Upper lobe of left lung (tissue), 4 donors: Measurements from ENCODE around the gene ZNF546.

Experiments used
- CTCF ChIP-seq, 6 experiments: fragments of 450-650 bp in 4 of 6; fragments of 200-600 bp in 2 of 6; sonication (generic) in 2 of 6; IDR thresholded peaks; one replicate each; pipeline ENCODE4 v1.5.1; 2016 to 2019; ENCODE audit warnings: antibody characterized with exemption in 6 of 6
- EP300 ChIP-seq, 4 donors: sonication (generic); formaldehyde crosslinking; IDR thresholded peaks; one replicate each; pipeline ENCODE4 v1.5.1; 2017; ENCODE audit warnings: antibody characterized with exemption in 4 of 4, control low read depth in 2 of 4
- POLR2A ChIP-seq, 4 donors: fragments of 450-650 bp; IDR thresholded peaks; one replicate each; pipeline ENCODE4 v1.5.1; 2016 to 2017; ENCODE audit warnings: antibody characterized with exemption in 4 of 4, mild to moderate bottlenecking in 2 of 4
- POLR2AphosphoS5 ChIP-seq, 2 donors: sonication (generic); formaldehyde crosslinking; IDR thresholded peaks; one replicate each; pipeline ENCODE4 v1.5.1; 2017; ENCODE audit warnings: antibody characterized with exemption in 2 of 2

GRCh38 chr19:40057166-40057565, 60.3 kb downstream of the ZNF546 start:
- TF ChIP-seq EP300 (IDR thresholded peaks at IDR 0.05) (no peak), CTCF (IDR thresholded peaks at IDR 0.05) (no peak), POLR2A (IDR thresholded peaks at IDR 0.05) (no peak), POLR2AphosphoS5 (IDR thresholded peaks at IDR 0.05) (no peak)
